DOHH2 (cell line): ENCODE data around the gene CCT2.

Experiments used
- CTCF ChIP-seq: fragments of 200-600 bp; sonication (generic); IDR thresholded peaks from one replicate; pipeline ENCODE4 v1.5.1; 2014; ENCODE audit warnings: antibody characterized with exemption, mild to moderate bottlenecking, low read depth, low read length; ENCODE audit not compliant: poor library complexity, severe bottlenecking
- EZH2phosphoT487 ChIP-seq: fragments of 200-600 bp; sonication (generic); IDR thresholded peaks from 2 replicates; pipeline ENCODE4 v1.6.1; 2017; ENCODE audit warnings: borderline replicate concordance, mild to moderate bottlenecking, antibody characterized with exemption, low read length, moderate library complexity, mixed read lengths

- TF ChIP-seq CTCF (no peak), EZH2phosphoT487 (no peak)
Measured at GRCh38 chr12:69600804-69601203, 15.5 kb downstream of the CCT2 start.
